HEK293 (cell line): ENCODE results near the gene HAAO.

Source experiments
- CTCF ChIA-PET: fragments of 350-600 bp; formaldehyde crosslinking; extraction: SDS; loops from one replicate; lab custom pipeline; 2021; ENCODE audit warnings: antibody characterized with exemption; lab: Yijun Ruan, JAX
- POLR2A ChIA-PET: fragments of 300-600 bp; formaldehyde crosslinking; extraction: SDS; loops from one replicate; lab custom pipeline; 2020; ENCODE audit warnings: antibody characterized with exemption, inconsistent platforms; lab: Yijun Ruan, JAX
- H3K27ac ChIP-seq: fragments of 200-500 bp; sonication (Bioruptor generic); 2 replicates; pipeline ENCODE4 v1.5.1; 2014; ENCODE audit warnings: low read depth, low read length, control low read depth, inconsistent platforms; ENCODE audit errors: extremely low read depth
- H3K36me3 ChIP-seq, 2 experiments: fragments of 200-500 bp in 1 of 2; sonication (Bioruptor generic) in 1 of 2; 1 replicate in 1 of 2; 2 replicates in 1 of 2; pipeline ENCODE4 v1.5.1; 2014 to 2017; ENCODE audit warnings: inconsistent platforms in 2 of 2, low read length in 2 of 2; ENCODE audit not compliant: control insufficient read depth in 2 of 2, insufficient read depth in 1 of 2
- H3K4me1 ChIP-seq: fragments of 200-500 bp; sonication (Bioruptor generic); 2 replicates; pipeline ENCODE4 v1.5.1; 2014; ENCODE audit warnings: mild to moderate bottlenecking, low read length, inconsistent platforms; ENCODE audit not compliant: control insufficient read depth, insufficient read depth
- H3K4me3 ChIP-seq: 2 replicates; pipeline ENCODE4 v1.5.1; 2011; ENCODE audit warnings: low read depth, mild to moderate bottlenecking, control low read depth, low read length, moderate library complexity
- H3K9me3 ChIP-seq: fragments of 200-500 bp; sonication (Bioruptor generic); 2 replicates; pipeline ENCODE4 v1.5.1; 2014; ENCODE audit warnings: low read depth, low read length, inconsistent platforms; ENCODE audit not compliant: control insufficient read depth, insufficient read depth
- KLF7 ChIP-seq: fragments of 450-650 bp; formaldehyde crosslinking; IDR thresholded peaks from 2 replicates; pipeline ENCODE4 v1.5.1; 2016; ENCODE audit warnings: missing biosample characterization, missing genetic modification characterization, borderline replicate concordance
- SCRT1 ChIP-seq: fragments of 450-650 bp; formaldehyde crosslinking; IDR thresholded peaks from 2 replicates; pipeline ENCODE4 v1.5.1; 2016; ENCODE audit warnings: missing biosample characterization, missing genetic modification characterization, borderline replicate concordance
- SP7 ChIP-seq: fragments of 450-650 bp; formaldehyde crosslinking; IDR thresholded peaks from 2 replicates; pipeline ENCODE4 v1.5.1; 2016; ENCODE audit warnings: missing biosample characterization, missing genetic modification characterization
- YY2 ChIP-seq: fragments of 450-650 bp; formaldehyde crosslinking; IDR thresholded peaks from 2 replicates; pipeline ENCODE4 v1.5.1; 2016; ENCODE audit warnings: missing biosample characterization, missing genetic modification characterization
- ZBTB7A ChIP-seq: fragments of 450-650 bp; formaldehyde crosslinking; IDR thresholded peaks from 2 replicates; pipeline ENCODE4 v1.5.1; 2016; ENCODE audit warnings: low read depth, missing biosample characterization, missing genetic modification characterization
- ZFHX2 ChIP-seq: fragments of 450-650 bp; formaldehyde crosslinking; conservative IDR thresholded peaks from 2 replicates; pipeline ENCODE4 v1.5.1; 2016; ENCODE audit warnings: missing biosample characterization, missing genetic modification characterization
- ZFP37 ChIP-seq: fragments of 450-650 bp; formaldehyde crosslinking; IDR thresholded peaks from 2 replicates; pipeline ENCODE4 v1.5.1; 2016; ENCODE audit warnings: missing biosample characterization, missing genetic modification characterization
- ZNF112 ChIP-seq: fragments of 450-650 bp; formaldehyde crosslinking; IDR thresholded peaks from 2 replicates; pipeline ENCODE4 v1.5.0; 2017; ENCODE audit warnings: missing biosample characterization, missing genetic modification characterization
- ZNF121 ChIP-seq: fragments of 450-650 bp; formaldehyde crosslinking; IDR thresholded peaks from 2 replicates; pipeline ENCODE4 v1.5.1; 2016; ENCODE audit warnings: missing biosample characterization, missing genetic modification characterization
- ZNF133 ChIP-seq: fragments of 450-650 bp; formaldehyde crosslinking; IDR thresholded peaks from 2 replicates; pipeline ENCODE4 v1.5.1; 2016; ENCODE audit warnings: missing biosample characterization, missing genetic modification characterization
- ZNF140 ChIP-seq: fragments of 450-650 bp; formaldehyde crosslinking; IDR thresholded peaks from 2 replicates; pipeline ENCODE4 v1.5.1; 2016; ENCODE audit warnings: missing biosample characterization, missing genetic modification characterization
- ZNF202 ChIP-seq: fragments of 450-650 bp; formaldehyde crosslinking; IDR thresholded peaks from 2 replicates; pipeline ENCODE4 v1.5.1; 2016; ENCODE audit warnings: missing biosample characterization, missing genetic modification characterization, borderline replicate concordance
- ZNF266 ChIP-seq: fragments of 450-650 bp; formaldehyde crosslinking; IDR thresholded peaks from 2 replicates; pipeline ENCODE4 v1.5.1; 2016; ENCODE audit warnings: missing biosample characterization, missing genetic modification characterization, low read depth
- ZNF391 ChIP-seq: fragments of 450-650 bp; formaldehyde crosslinking; IDR thresholded peaks from 2 replicates; pipeline ENCODE4 v1.5.1; 2016; ENCODE audit warnings: low read depth, missing biosample characterization, missing genetic modification characterization, borderline replicate concordance
- ZNF747 ChIP-seq: fragments of 450-650 bp; formaldehyde crosslinking; IDR thresholded peaks from 2 replicates; pipeline ENCODE4 v1.5.1; 2016; ENCODE audit warnings: missing biosample characterization, missing genetic modification characterization
- ZNF76 ChIP-seq: fragments of 450-650 bp; formaldehyde crosslinking; IDR thresholded peaks from 2 replicates; pipeline ENCODE4; 2016; ENCODE audit warnings: low read depth, missing biosample characterization, missing genetic modification characterization, borderline replicate concordance
- ZNF843 ChIP-seq: fragments of 450-650 bp; formaldehyde crosslinking; IDR thresholded peaks from 2 replicates; pipeline ENCODE4 v1.5.1; 2016; ENCODE audit warnings: missing biosample characterization, missing genetic modification characterization
- TF ChIP-seq, protein P1 (sequence below): fragments of 450-650 bp; formaldehyde crosslinking; IDR thresholded peaks from 2 replicates; pipeline ENCODE4 v1.5.1; 2017; ENCODE audit warnings: missing biosample characterization, missing genetic modification characterization
- TF ChIP-seq, protein P2 (sequence below): fragments of 450-650 bp; formaldehyde crosslinking; IDR thresholded peaks from 2 replicates; pipeline ENCODE4 v1.5.1; 2016; ENCODE audit warnings: missing biosample characterization, missing genetic modification characterization
- TF ChIP-seq, protein P3 (sequence below): fragments of 450-650 bp; formaldehyde crosslinking; conservative IDR thresholded peaks from 2 replicates; pipeline ENCODE4 v1.5.1; 2016; ENCODE audit warnings: low read depth, missing biosample characterization, missing genetic modification characterization
- TF ChIP-seq, protein P4 (sequence below): fragments of 450-650 bp; IDR thresholded peaks from 2 replicates; pipeline ENCODE4 v1.5.1; 2018; ENCODE audit warnings: missing biosample characterization, missing genetic modification characterization
- TF ChIP-seq, protein P5 (sequence below): fragments of 450-650 bp; formaldehyde crosslinking; optimal IDR thresholded peaks from 2 replicates; pipeline ENCODE3; 2016; ENCODE audit warnings: missing biosample characterization, mild to moderate bottlenecking, missing genetic modification characterization

The HAAO gene

DNA sequence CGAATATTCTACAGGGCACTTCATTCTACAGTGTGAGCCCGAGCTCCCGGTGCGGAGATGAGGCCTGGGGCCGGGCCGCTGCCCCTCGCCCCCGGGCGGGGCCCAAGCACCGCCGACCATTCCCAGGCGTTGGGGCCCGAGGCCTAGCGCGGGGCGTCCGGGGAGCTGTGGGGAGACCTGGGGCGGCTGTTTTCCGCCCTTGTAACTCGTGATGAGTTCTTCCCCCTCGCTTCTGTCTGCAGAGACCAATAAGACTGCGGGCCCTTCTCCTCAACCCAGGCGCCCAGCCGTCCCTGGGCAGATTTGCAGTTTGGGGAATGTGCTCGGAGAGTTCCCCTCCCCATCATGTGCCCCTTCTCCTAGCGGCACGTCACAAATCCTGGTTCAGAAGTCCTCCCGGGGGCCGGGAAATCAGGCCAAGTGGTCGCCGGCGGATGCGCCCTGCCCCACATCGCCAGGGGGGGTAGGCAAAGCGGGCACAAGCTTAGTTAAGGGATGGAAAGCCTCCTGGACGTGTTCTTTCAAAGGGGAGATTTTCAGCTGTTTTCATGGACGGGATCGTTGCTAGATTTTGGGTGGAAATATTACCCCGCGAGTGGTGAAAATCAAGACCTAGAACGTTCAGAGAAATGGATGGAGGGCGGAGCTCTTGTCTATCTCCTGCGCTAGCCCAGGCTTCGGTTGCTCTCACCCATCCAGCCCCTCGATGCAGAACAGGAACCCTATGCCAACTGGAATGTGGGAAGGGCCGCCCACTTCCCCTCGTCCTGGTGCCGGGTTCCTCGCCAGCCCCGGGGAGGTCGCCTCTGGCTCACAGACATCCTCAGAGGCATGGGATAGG, 18.8 kb upstream of the HAAO start (continued):
- TF ChIP-seq, protein P1, sequence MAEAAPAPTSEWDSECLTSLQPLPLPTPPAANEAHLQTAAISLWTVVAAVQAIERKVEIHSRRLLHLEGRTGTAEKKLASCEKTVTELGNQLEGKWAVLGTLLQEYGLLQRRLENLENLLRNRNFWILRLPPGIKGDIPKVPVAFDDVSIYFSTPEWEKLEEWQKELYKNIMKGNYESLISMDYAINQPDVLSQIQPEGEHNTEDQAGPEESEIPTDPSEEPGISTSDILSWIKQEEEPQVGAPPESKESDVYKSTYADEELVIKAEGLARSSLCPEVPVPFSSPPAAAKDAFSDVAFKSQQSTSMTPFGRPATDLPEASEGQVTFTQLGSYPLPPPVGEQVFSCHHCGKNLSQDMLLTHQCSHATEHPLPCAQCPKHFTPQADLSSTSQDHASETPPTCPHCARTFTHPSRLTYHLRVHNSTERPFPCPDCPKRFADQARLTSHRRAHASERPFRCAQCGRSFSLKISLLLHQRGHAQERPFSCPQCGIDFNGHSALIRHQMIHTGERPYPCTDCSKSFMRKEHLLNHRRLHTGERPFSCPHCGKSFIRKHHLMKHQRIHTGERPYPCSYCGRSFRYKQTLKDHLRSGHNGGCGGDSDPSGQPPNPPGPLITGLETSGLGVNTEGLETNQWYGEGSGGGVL (tag by site-specific recombination): no peak

DNA sequence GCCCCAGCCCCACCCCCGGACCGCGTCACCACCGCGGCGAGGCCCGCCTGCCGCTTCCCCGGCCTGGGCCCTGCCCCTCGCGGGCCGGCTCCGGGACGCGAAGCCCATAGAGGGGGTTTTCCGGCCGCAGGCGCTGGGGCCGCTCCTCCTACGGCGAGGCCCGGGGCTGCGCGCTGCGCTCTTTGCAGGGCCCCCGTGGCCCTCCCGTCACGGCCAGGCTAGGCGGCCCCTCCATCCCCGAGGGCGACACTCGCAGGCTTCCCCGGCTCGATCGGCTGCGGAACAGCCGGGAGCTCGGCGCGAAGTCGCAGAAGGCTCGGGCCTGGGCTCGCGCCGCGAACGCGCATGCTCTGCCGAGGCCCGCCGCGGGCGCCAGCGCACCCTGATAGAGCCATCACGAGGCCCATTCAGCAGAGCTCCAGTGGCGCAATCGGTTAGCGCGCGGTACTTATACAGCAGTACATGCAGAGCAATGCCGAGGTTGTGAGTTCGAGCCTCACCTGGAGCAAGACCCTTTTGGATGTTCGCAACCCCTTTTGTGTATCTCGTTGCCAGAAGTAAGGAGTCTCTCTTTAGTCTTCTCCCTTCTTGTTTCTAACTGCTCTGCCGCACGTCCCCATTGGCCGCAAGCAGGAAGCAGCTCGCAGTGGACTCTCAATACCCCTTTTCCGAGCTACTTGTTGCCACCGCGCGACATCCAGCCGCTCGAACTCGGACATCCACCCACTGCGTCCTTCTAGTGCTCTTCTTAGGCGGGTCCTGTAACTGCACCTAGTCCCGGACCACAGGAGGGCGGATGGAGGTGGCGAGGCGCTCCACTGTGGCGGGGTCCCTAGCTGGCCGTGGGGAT, 18.0 kb upstream of the HAAO start:
- ChIA-PET POLR2A (interaction anchor here (1.1 to 2.0 kb wide), 8 partner anchors 10 to 786 kb away, joined by 3 to 7 read pairs (median 5); partner anchors contain the start of genes HAAO, KCNG3 and THADA), CTCF (interaction anchor here (0.6 to 2.0 kb wide), 5 partner anchors 9 to 729 kb away, joined by 3 to 12 read pairs (median 3); no protein-coding TSS in a partner anchor)
- Histone ChIP-seq H3K4me3 (peak overlapping the region; percentile 86), H3K9me3 (no peaks in the 10 kb centered on the region), H3K4me1 (no peaks in the 10 kb centered on the region), H3K27ac (peak overlapping the region; percentile 96), H3K36me3 (no peaks in the 10 kb centered on the region)
- peak; percentile 95 for TF ChIP-seq ZNF391 (tag by site-specific recombination)
- TF ChIP-seq, protein P2, sequence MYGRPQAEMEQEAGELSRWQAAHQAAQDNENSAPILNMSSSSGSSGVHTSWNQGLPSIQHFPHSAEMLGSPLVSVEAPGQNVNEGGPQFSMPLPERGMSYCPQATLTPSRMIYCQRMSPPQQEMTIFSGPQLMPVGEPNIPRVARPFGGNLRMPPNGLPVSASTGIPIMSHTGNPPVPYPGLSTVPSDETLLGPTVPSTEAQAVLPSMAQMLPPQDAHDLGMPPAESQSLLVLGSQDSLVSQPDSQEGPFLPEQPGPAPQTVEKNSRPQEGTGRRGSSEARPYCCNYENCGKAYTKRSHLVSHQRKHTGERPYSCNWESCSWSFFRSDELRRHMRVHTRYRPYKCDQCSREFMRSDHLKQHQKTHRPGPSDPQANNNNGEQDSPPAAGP (tag by site-specific recombination): peak; percentile 91
- no peak for TF ChIP-seq ZNF140
- TF ChIP-seq SCRT1: peak; percentile 48; the same call in 1 of the 2 replicates
- TF ChIP-seq ZNF112 (tag by site-specific recombination): no peak
- TF ChIP-seq ZFHX2 (tag by site-specific recombination): peak; percentile 20; the same call in 1 of the 2 replicates
- TF ChIP-seq ZNF266 (tag by site-specific recombination): no peak
- peak; percentile 76 for TF ChIP-seq ZBTB7A (tag by site-specific recombination)
- TF ChIP-seq, protein P3, sequence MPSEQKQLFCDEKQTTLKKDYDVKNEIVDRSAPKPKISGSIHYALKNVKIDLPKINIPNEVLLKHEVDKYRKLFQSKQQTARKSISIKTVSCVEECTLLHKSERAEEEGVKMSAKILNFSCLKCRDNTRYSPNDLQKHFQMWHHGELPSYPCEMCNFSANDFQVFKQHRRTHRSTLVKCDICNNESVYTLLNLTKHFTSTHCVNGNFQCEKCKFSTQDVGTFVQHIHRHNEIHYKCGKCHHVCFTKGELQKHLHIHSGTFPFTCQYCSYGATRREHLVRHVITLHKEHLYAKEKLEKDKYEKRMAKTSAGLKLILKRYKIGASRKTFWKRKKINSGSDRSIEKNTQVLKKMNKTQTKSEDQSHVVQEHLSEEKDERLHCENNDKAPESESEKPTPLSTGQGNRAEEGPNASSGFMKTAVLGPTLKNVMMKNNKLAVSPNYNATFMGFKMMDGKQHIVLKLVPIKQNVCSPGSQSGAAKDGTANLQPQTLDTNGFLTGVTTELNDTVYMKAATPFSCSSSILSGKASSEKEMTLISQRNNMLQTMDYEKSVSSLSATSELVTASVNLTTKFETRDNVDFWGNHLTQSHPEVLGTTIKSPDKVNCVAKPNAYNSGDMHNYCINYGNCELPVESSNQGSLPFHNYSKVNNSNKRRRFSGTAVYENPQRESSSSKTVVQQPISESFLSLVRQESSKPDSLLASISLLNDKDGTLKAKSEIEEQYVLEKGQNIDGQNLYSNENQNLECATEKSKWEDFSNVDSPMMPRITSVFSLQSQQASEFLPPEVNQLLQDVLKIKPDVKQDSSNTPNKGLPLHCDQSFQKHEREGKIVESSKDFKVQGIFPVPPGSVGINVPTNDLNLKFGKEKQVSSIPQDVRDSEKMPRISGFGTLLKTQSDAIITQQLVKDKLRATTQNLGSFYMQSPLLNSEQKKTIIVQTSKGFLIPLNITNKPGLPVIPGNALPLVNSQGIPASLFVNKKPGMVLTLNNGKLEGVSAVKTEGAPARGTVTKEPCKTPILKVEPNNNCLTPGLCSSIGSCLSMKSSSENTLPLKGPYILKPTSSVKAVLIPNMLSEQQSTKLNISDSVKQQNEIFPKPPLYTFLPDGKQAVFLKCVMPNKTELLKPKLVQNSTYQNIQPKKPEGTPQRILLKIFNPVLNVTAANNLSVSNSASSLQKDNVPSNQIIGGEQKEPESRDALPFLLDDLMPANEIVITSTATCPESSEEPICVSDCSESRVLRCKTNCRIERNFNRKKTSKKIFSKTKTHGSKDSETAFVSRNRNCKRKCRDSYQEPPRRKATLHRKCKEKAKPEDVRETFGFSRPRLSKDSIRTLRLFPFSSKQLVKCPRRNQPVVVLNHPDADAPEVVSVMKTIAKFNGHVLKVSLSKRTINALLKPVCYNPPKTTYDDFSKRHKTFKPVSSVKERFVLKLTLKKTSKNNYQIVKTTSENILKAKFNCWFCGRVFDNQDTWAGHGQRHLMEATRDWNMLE (tag by site-specific recombination): no peak
- TF ChIP-seq ZNF76: peak; percentile 67; the same call in 1 of the 2 replicates
- TF ChIP-seq, protein P4, sequence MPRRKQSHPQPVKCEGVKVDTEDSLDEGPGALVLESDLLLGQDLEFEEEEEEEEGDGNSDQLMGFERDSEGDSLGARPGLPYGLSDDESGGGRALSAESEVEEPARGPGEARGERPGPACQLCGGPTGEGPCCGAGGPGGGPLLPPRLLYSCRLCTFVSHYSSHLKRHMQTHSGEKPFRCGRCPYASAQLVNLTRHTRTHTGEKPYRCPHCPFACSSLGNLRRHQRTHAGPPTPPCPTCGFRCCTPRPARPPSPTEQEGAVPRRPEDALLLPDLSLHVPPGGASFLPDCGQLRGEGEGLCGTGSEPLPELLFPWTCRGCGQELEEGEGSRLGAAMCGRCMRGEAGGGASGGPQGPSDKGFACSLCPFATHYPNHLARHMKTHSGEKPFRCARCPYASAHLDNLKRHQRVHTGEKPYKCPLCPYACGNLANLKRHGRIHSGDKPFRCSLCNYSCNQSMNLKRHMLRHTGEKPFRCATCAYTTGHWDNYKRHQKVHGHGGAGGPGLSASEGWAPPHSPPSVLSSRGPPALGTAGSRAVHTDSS (tag by site-specific recombination): peak; percentile 22; the same call in 1 of the 2 replicates
- no peak for TF ChIP-seq ZNF747
- TF ChIP-seq ZNF202 (tag by site-specific recombination): no peak
- TF ChIP-seq YY2 (tag by site-specific recombination): 0 out of 2 replicates have a peak, but pooled peaks have one; percentile 66
- 0 out of 2 replicates have a peak, but pooled peaks have one; percentile 18 for TF ChIP-seq ZNF121 (tag by site-specific recombination)
- TF ChIP-seq, protein P5, sequence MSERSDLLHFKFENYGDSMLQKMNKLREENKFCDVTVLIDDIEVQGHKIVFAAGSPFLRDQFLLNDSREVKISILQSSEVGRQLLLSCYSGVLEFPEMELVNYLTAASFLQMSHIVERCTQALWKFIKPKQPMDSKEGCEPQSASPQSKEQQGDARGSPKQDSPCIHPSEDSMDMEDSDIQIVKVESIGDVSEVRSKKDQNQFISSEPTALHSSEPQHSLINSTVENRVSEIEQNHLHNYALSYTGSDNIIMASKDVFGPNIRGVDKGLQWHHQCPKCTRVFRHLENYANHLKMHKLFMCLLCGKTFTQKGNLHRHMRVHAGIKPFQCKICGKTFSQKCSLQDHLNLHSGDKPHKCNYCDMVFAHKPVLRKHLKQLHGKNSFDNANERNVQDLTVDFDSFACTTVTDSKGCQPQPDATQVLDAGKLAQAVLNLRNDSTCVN (tag by site-specific recombination): peak; percentile 94
- TF ChIP-seq ZFP37 (tag by site-specific recombination): peak; percentile 93
- peak; percentile 77 for TF ChIP-seq ZNF843 (tag by site-specific recombination)
- TF ChIP-seq KLF7: no peak
- peak; percentile 88 for TF ChIP-seq SP7 (tag by site-specific recombination)
- TF ChIP-seq ZNF133 (tag by site-specific recombination): no peak
